ENCODE measurements around the gene SEC24C.

SEC24C gene

DNA sequence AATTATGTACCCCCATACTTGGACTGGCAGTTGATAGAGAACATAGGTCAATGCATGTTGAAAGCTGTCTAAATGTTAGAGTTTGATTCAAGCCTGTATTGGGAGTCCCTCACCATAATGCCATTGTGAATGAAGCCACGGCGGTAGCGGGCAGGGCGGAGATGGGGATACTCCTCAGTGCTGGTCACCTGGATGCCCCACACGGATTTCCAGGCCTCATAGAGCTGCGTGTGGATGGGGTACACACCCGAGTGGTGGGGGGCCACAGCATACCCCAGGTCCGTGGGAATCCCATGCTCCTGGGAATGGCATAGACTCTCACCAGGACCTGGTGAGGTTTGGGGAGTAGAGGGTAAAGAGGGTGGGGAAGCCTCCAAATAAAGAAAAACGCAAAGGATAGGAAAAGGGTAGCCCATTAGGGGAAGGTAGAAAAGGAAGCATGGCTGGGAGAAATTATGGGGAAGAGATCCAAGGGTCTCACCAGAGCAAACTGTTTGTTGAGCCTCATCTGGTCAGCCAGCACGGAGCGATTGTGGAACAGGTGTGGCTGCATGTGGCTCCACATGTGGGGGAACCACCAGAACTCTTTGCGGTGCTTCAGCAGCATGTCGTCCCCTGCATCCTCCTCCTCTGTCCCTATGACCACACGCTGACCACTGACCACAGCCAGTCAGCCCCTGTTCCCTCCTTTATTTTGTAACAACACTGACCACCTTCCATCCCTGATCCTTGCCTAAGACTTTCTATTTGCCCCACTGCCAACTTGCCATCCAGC is 62.2 kb downstream of the SEC24C start:
- H3K4me1 ChIP-seq (ENCODE audit: control insufficient read depth, low read length), result peaks cover 21% of the 10 kb centered on the region
- no peaks in the 10 kb centered on the region for H3K9me2 ChIP-seq (replicated peaks; ENCODE audit: control insufficient read depth, low read length)
- H3K27me3 ChIP-seq (ENCODE audit: control insufficient read depth, low read length), result no peaks in the 10 kb centered on the region
- no peak overlapping the region for H3K4me2 ChIP-seq (ENCODE audit: low read length)
- H3K27ac ChIP-seq (ENCODE audit: low read depth, low read length), result no peak overlapping the region
- no peaks in the 10 kb centered on the region; the same call in 1 of the 2 replicates for H3F3A ChIP-seq (ENCODE audit: control insufficient read depth, insufficient read depth)
- H4K20me1 ChIP-seq (ENCODE audit: control insufficient read depth, insufficient read depth, low read depth, low read length), result no peaks in the 10 kb centered on the region
- H3K79me2 ChIP-seq (ENCODE audit: control insufficient read depth, low read length), result peaks cover 41% of the 10 kb centered on the region
- H3K36me3 ChIP-seq (ENCODE audit: control insufficient read depth, low read length), result peaks cover 76% of the 10 kb centered on the region
- H3K4me3 ChIP-seq (ENCODE audit: low read length), result no peak overlapping the region
- no peaks in the 10 kb centered on the region for H3K9me3 ChIP-seq (ENCODE audit: control insufficient read depth, insufficient read depth, low read length)
- TF ChIP-seq EZH2phosphoT487 (IDR thresholded peaks at IDR 0.05; ENCODE audit: borderline replicate concordance, low read length), result no peak
- TF ChIP-seq, protein P1, sequence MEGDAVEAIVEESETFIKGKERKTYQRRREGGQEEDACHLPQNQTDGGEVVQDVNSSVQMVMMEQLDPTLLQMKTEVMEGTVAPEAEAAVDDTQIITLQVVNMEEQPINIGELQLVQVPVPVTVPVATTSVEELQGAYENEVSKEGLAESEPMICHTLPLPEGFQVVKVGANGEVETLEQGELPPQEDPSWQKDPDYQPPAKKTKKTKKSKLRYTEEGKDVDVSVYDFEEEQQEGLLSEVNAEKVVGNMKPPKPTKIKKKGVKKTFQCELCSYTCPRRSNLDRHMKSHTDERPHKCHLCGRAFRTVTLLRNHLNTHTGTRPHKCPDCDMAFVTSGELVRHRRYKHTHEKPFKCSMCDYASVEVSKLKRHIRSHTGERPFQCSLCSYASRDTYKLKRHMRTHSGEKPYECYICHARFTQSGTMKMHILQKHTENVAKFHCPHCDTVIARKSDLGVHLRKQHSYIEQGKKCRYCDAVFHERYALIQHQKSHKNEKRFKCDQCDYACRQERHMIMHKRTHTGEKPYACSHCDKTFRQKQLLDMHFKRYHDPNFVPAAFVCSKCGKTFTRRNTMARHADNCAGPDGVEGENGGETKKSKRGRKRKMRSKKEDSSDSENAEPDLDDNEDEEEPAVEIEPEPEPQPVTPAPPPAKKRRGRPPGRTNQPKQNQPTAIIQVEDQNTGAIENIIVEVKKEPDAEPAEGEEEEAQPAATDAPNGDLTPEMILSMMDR (IDR thresholded peaks at IDR 0.05; ENCODE audit: low read depth, low read length, poor library complexity, severe bottlenecking), result no peak

DNA sequence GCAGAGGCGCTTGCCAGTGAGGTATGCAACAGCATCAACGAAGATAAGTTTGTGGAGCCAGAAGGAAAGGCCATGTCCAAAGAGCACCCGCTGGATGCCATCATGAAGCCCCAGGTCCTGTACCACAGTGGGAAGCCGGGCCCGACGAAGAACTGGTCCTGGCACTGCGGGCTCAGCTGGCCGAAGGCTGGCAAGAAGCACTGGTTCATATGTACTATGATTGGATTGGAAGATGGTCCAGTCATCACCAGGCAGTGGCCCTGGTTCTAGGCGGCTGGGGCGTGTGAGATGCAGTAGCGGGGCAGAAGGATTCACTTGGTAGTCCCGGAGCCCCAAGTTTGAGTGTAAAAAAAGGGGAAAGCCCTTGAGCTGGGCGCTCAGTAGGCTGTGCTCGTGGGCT is 63.3 kb downstream of the SEC24C start:
- TF ChIP-seq EZH2phosphoT487 (IDR thresholded peaks at IDR 0.05; ENCODE audit: borderline replicate concordance, low read length), result no peak
- TF ChIP-seq, protein P1 (IDR thresholded peaks at IDR 0.05; ENCODE audit: low read depth, low read length, poor library complexity, severe bottlenecking), result no peak
- peaks cover 21% of the 10 kb centered on the region for H3K4me1 ChIP-seq (ENCODE audit: control insufficient read depth, low read length)
- H3K79me2 ChIP-seq (ENCODE audit: control insufficient read depth, low read length), result peaks cover 43% of the 10 kb centered on the region
- no peaks in the 10 kb centered on the region for H3K9me2 ChIP-seq (replicated peaks; ENCODE audit: control insufficient read depth, low read length)
- H3F3A ChIP-seq (ENCODE audit: control insufficient read depth, insufficient read depth), result peaks cover 2% of the 10 kb centered on the region
- no peak overlapping the region for H3K4me2 ChIP-seq (ENCODE audit: low read length)
- H3K4me3 ChIP-seq (ENCODE audit: low read length), result no peak overlapping the region
- H4K20me1 ChIP-seq (ENCODE audit: control insufficient read depth, insufficient read depth, low read depth, low read length), result no peaks in the 10 kb centered on the region
- peaks cover 66% of the 10 kb centered on the region for H3K36me3 ChIP-seq (ENCODE audit: control insufficient read depth, low read length)
- no peak overlapping the region for H3K27ac ChIP-seq (ENCODE audit: low read depth, low read length)
- H3K9me3 ChIP-seq (ENCODE audit: control insufficient read depth, insufficient read depth, low read length), result no peaks in the 10 kb centered on the region
- no peaks in the 10 kb centered on the region for H3K27me3 ChIP-seq (ENCODE audit: control insufficient read depth, low read length)

DNA sequence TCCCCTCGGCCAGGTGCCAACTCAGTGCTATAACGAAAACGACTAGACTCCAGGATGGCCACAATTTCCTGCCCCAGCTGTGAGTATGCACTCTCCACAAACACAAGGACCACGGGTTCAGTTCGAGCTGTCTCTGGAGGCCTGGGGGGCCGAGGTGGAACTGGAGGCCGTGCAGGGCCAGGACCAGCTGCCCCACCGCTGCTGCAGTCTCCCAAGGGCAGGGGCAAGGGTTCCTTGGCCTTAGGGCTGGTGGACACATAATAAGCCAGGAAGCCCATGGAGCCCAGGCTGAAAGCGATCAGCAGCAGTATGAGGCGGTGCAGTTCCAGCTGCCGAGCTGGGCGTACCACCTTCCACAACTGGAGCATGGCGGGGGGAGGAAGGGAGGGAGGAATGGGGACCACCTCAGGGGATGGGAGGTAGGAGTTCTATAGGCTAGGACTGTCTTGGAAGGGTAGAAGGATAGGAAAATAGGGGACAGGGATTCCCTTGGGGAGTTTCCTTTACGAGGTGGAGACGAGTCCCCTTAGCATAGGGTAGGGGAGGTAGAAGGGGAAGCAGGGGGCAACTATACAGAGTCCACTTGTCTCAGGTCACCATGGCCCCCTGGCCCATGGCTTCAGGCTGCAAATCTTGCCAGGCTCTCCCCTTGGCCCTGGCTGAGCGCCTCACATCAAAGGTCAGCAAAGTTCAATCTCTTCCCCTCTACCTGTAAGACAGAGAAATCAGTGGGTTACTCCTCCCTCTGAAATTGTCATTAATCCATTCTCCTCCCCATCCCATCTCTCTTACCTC is 64.0 kb downstream of the SEC24C start:
- Histone ChIP-seq H3F3A (ENCODE audit: control insufficient read depth, insufficient read depth) (peaks cover 5% of the 10 kb centered on the region), H3K9me3 (ENCODE audit: control insufficient read depth, insufficient read depth, low read length) (no peaks in the 10 kb centered on the region), H3K36me3 (ENCODE audit: control insufficient read depth, low read length) (peaks cover 59% of the 10 kb centered on the region), H3K4me3 (ENCODE audit: low read length) (no peak overlapping the region), H3K27me3 (ENCODE audit: control insufficient read depth, low read length) (no peaks in the 10 kb centered on the region), H4K20me1 (ENCODE audit: control insufficient read depth, insufficient read depth, low read depth, low read length) (no peaks in the 10 kb centered on the region), H3K4me1 (ENCODE audit: control insufficient read depth, low read length) (peaks cover 21% of the 10 kb centered on the region), H3K79me2 (ENCODE audit: control insufficient read depth, low read length) (peaks cover 43% of the 10 kb centered on the region), H3K4me2 (ENCODE audit: low read length) (no peak overlapping the region), H3K27ac (ENCODE audit: low read depth, low read length) (no peak overlapping the region), H3K9me2 (replicated peaks; ENCODE audit: control insufficient read depth, low read length) (no peaks in the 10 kb centered on the region)
- no peak for TF ChIP-seq EZH2phosphoT487 (IDR thresholded peaks at IDR 0.05; ENCODE audit: borderline replicate concordance, low read length)
- TF ChIP-seq, protein P1 (IDR thresholded peaks at IDR 0.05; ENCODE audit: low read depth, low read length, poor library complexity, severe bottlenecking), result no peak

Data from DOHH2 (cell line).